Stimulated activated CD8-positive, alpha-beta memory T cell treated with anti-CD3 and anti-CD28 coated beads, Interleukin-15, amount 100 ng/mL, for 24 hours (primary cell): ENCODE results near the gene IL22.

ENCODE experiments used
- DNase-seq: peaks from one replicate; pipeline ENCODE4 v3.0.0-alpha.2; 2020; ENCODE audit warnings: low read depth

IL22 gene

DNA sequence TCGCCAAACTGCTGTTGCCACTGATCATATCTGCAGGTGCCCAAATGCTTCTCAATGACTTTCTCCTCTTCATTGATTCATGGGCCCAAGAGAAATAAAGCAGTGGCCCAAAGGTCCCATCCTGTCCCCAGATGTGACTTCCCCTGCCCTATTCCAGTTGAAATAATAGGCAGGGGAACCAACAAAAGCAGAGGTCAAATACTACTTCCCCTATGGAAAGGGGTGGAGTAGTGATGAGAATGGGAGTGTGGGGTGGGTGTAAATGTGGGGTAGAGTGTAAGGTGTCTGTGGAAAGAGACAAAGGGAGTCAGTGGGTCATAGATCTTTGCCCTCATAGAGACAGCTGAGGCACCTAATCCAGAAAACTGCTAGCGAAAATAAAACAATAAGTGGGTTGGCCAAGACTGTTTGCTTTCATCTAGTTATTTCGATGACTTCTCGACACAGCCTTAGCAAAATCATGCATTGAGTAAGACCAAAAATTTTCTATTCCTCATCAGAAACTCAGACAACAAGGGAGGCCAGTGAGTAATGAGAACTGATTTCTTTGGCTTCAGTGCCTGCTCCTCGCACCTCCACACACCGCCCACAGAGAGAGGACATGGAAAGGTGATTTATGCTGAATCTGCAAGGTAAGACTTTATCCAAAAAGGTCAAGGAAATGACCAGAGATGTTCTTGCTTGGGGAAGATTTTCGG is 10.9 kb upstream of the IL22 start:
- DNase-seq: no peak

GRCh38 chr12:68263366-68263765 is 10.0 kb upstream of the IL22 start:
- DNase-seq: no peak

- DNase-seq: no peak
These were observed 8.5 kb upstream of the IL22 start for GRCh38 chr12:68261896-68262295.

GRCh38 chr12:68260153-68260552 is 6.7 kb upstream of the IL22 start:
- no peak for DNase-seq

DNA sequence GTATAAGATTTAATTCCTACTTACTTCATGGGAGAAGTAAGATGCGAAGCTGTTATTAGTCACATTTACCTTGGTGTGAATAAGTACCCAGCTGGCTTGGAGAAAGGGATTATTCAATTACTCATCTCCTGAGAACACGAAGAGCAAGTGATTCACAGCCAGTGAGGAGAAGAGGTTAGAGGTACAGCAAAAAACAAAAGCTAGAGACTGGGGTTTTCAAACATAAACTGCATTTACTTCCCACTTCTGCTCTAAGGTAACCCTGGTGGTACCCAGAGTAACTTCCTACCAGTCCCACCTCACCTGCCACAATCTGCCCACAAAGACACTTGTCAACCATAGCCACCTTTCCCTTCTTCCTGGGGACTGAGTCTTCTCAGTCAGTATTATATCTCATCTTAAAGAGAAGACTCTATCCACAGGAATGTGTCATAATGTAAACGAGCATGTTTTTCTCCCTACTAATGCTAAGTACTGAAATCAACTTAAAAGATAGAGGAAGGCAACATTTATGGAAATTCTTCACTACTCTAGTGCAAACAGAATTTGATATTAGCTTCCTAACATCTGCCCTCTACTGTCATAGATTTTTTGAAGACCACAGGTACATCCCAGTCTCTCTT is 6.0 kb upstream of the IL22 start:
- DNase-seq: no peak

DNA sequence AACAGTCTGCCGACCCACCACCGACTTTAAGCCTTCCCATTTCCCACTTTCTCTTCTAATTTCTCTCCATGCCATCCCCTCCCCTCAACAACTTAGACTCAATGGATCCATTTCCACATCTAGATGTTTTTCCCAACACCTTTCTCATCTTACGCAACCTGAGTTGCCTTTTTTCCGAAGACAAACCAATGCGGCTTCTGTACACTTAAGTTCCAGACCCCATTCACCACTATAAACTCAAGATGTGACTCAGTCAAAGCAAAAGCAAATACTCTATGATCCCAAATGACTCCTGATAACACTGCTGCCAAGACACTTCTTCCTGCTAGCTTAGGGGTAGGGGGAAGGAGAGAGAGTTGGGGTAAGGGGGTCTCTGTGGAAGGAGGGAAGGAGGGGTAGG is 1.3 kb downstream of the IL22 start:
- DNase-seq: no peak

- no peak for DNase-seq
These were observed 3.0 kb downstream of the IL22 start for GRCh38 chr12:68250454-68250853.

DNA sequence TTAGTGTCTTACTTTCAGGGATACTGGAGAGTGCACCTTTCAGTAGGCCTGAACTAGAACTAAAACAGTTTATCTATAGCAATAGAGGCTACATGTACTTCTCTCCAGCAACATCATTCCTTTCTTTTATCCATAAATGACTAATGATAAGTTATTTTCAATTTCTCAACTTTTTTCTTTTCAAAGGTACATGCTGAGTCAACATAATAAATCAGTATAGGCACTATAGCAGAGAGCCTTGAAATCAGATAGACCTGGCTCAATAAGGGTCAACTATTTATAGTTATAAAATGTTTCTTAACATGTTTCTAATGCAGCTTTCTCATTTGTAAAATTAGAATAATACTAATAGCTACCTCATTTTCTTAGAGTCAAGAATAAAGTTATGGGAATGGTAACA is 5.6 kb downstream of the IL22 start:
- DNase-seq: no peak

DNA sequence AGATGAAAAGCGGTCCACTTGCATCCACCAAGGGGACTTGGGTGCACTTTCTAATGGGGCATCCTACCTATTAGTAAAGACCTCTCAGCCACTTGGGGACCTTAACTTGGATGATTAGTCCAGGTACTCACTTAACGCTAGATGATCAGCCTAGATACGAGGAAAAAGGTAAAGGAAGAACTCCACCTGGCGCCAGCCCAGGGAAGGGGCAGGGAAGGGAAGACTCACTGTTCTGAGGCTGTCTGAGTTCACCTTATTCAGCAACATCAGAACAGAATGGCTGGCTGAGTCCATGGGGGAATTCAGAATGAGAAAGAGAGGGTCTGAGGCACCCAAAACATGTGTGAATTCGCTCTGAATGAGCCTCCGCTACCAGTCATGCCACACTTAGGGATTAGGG is 7.1 kb downstream of the IL22 start:
- no peak for DNase-seq

- no peak for DNase-seq
These were observed 8.0 kb downstream of the IL22 start for GRCh38 chr12:68245180-68246021.

DNA sequence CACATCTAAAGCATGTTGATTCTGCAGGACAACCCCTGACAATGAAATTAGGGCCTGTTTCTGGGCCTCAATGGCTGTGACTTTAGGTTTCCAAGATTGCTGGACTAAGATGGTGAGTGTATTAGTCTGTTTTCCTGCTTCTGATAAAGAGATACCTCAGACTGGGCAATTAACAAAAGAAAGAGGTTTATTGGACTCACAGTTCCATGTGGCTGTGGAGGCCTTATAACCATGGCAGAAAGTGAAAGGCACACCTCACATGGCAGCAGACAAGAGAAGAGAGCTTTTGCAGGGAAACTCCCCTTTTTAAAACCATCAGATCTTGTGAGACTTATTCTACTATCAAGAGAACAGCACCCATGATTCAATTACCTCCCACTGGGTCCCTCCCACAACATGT is 10.6 kb downstream of the IL22 start:
- DNase-seq: no peak

DNA sequence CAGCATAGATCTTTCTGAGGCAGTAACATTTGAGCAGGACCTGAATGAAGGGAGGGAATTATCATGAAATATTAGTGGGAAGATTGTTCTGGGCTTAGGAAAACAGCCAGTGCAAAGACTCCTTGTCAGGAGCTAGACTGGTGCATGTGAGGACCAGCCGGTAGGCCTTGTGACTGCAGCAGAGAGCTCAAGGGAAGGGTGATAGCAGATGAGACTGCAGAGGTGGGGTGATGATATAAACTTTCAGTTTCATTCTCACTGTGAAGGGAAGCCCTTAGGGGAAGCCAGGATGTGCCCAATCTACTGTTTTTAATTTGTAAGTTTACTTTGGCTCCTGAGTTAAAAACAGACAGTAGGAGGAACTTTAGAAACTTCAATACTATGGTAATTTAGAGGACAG is 12.4 kb downstream of the IL22 start:
- DNase-seq: no peak

- DNase-seq: no peak
These were observed 13.3 kb downstream of the IL22 start for GRCh38 chr12:68240079-68240478.

- no peak for DNase-seq
These were observed 14.0 kb downstream of the IL22 start for GRCh38 chr12:68239309-68239982.

GRCh38 chr12:68237619-68238018 is 15.8 kb downstream of the IL22 start:
- no peak for DNase-seq

DNA sequence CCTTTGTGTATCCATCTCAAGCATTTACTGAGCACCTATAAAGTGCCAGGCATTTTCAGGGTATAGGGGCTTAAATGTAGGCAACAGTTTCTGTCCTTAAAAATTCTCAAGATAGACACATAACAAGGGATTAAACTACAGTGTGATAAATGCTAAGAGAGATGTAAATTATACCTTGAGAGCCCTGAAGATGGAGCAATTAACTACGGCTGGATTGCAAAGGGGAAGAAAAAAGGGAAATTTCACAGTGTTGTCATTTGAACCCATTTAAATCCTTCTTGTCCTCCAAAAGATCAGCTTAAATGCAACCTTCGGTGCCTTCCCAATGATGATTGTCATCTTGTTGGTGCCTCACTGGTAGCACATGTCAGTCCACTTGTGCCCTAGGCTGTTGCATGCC is 16.3 kb downstream of the IL22 start:
- DNase-seq: no peak

DNA sequence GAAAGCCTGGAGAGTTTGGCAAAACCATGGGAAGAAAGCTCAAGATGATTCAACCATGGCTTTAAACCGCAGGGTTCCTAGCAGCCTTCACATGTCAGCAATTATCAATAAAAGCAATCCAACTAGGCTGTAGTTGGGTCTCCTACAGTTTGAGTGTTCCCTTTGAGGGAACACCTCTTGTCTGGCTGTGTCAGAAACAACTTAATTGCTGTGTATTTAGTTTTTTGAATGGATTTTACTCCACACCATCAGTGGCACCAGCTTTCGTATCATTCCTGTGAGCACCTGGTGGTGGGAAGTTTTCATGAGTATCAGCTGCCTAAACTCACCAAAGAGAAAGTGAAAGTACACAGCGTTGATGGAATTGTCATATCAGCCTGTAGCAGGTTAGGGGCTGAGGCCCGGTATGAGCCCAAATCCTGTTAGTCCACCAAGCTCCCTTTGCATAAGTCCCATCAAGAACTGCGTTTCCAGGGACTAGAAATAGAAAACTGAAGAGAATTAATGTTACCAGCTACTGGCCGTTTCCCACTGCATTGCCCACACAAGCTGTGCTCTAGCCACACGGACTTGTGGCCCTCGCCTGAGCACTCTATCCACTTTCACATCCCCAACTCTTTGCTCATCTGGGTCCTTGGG is 16.9 kb downstream of the IL22 start:
- DNase-seq: no peak

DNA sequence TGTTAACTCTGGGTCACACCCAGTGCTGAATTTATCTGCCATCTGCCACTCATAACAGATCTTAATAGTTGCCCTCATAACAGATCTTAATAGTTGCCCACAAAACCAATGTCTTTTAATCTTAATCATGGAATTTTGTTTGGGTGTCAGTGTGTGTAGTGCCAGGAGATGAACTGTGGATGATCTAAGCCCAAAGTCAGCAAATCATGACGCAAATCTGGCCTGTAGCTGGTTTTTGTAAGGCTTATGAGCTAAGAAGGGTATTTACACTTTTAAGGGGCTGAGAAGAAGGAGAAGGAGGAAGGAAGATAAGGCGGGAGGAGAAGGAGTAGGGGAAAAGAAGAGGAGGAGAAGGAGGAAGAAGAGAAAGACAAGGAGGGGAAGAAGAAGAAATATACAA is 17.8 kb downstream of the IL22 start:
- DNase-seq: no peak

DNA sequence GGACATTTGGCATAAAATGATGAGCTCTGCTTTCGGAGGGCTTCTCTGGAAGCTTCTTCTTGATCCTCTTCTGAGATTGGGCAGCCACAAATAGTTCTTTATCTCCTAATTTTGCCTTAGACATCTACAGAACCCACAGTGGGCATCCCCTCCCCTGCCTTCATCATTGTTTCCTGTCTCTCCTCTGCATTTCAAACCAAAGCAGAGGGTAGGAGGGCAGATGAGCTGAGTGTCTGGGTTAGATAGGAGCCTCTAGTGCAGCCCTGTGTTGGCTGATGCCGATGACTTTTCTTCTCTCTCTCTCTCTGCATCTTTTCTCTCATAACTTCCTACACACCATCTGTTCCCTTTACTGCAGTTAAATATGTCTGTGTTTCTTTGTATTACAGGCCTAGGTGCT is 19.3 kb downstream of the IL22 start:
- DNase-seq: no peak

DNA sequence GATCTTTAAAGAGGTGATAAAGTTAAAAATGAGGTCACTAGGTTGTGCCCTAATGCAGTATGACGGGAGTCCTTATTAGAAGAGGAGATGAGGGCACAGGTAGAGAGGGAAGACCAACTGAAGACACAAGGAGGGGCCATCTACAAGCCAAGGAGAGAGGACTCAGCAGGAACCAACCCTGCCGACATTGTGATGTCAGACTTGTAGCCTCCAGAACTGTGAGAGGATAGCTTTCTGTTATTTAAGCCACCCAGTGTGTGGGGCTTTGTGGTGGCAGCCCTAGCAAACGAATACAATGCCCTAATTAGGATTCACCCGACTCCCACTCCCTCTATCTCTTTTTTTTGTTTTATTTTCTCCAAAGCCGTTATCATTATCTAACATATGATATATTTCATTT is 19.9 kb downstream of the IL22 start:
- DNase-seq: no peak

DNA sequence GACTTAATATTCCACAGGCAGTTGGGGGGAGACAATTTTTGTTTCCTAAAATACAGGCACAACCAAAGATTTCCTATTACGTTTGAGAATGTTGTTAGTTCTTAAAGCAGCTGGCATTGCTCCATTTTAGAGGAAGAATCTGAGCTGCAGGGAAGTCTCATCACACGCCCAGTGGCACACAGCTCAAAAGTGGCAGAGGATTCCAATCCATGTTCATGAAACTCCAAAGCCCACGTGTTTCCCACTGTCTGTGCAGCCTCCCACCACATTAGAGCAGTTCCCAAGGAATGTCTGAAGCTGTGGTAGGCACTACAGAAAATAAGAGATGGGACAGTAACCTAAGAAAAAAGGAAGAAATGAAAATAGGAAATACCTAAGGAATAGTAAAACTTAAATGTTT is 21.7 kb downstream of the IL22 start:
- DNase-seq: no peak

GRCh38 chr12:68231229-68231628 is 22.2 kb downstream of the IL22 start:
- no peak for DNase-seq
